Neural cell (in vitro differentiated cells): ENCODE results near the gene KIR3DL1. TPM values are rescaled to one million over a fixed set of nuclear protein-coding genes. Genes with fewer than 3 reads are reported as not detected.

Source experiments
- H2AFZ ChIP-seq: fragments of 200-600, 300-800 bp; sonication (generic), shearing (Covaris generic); 2 replicates; pipeline ENCODE4 v1.6.0; 2014; ENCODE audit warnings: low read depth, mild to moderate bottlenecking, antibody characterized with exemption, low read length, moderate library complexity
- H3F3A ChIP-seq: fragments of 200-600 bp; shearing (Covaris generic); 2 replicates; pipeline ENCODE4 v1.6.1; 2016; ENCODE audit warnings: mild to moderate bottlenecking, moderate library complexity, mixed read lengths, antibody characterized with exemption, low read length; ENCODE audit not compliant: insufficient read depth, poor library complexity, severe bottlenecking
- H3K27ac ChIP-seq: fragments of 200-600, 300-800 bp; sonication (generic), shearing (Covaris generic); 2 replicates; pipeline ENCODE4 v1.5.1; 2014; ENCODE audit warnings: mild to moderate bottlenecking, low read length, moderate library complexity
- H3K27me3 ChIP-seq: fragments of 300-800, 200-600 bp; sonication (generic), shearing (Covaris generic); 2 replicates; pipeline ENCODE4 v1.6.0; 2014; ENCODE audit warnings: mild to moderate bottlenecking, low read depth, low read length, moderate library complexity; ENCODE audit not compliant: insufficient read depth
- H3K36me3 ChIP-seq: fragments of 300-800, 200-600 bp; sonication (generic), shearing (Covaris generic); 2 replicates; pipeline ENCODE4 v1.5.1; 2014; ENCODE audit warnings: mild to moderate bottlenecking, antibody characterized with exemption, low read length, moderate library complexity; ENCODE audit not compliant: insufficient read depth
- H3K4me2 ChIP-seq: fragments of 300-800, 200-600 bp; sonication (generic), shearing (Covaris generic); 2 replicates; pipeline ENCODE4 v1.6.0; 2014; ENCODE audit warnings: mild to moderate bottlenecking, low read length
- H3K4me3 ChIP-seq: fragments of 300-800, 200-600 bp; sonication (generic), shearing (Covaris generic); 2 replicates; pipeline ENCODE4 v1.5.1; 2014; ENCODE audit warnings: mild to moderate bottlenecking, low read length, moderate library complexity
- H3K79me2 ChIP-seq: fragments of 200-600 bp; shearing (Covaris generic); replicated peaks from 2 replicates; pipeline ENCODE4 v1.6.0; 2014; ENCODE audit warnings: mild to moderate bottlenecking, low read length, moderate library complexity; ENCODE audit not compliant: insufficient read depth
- H3K9ac ChIP-seq: fragments of 300-800, 200-600 bp; sonication (generic), shearing (Covaris generic); 2 replicates; pipeline ENCODE4 v1.6.1; 2016; ENCODE audit warnings: mild to moderate bottlenecking, low read length, mixed read lengths
- H3K9me2 ChIP-seq: fragments of 200-600 bp; shearing (Covaris generic); 2 replicates; pipeline ENCODE4 v1.6.1; 2016; ENCODE audit warnings: mild to moderate bottlenecking, low read length, mixed read lengths; ENCODE audit not compliant: insufficient read depth
- H3K9me3 ChIP-seq: fragments of 200-600, 300-800 bp; sonication (generic), shearing (Covaris generic); 2 replicates; pipeline ENCODE4 v1.6.1; 2016; ENCODE audit warnings: mild to moderate bottlenecking, mixed run types, low read length, moderate library complexity, mixed read lengths
- H4K20me1 ChIP-seq: fragments of 200-600 bp; shearing (Covaris generic); 2 replicates; pipeline ENCODE4 v1.6.1; 2016; ENCODE audit warnings: mild to moderate bottlenecking, mixed run types; ENCODE audit not compliant: insufficient read depth
- EP300 ChIP-seq: fragments of 450-650 bp; conservative IDR thresholded peaks from 2 replicates; pipeline ENCODE4 v1.6.1; 2014; ENCODE audit warnings: antibody characterized with exemption, mild to moderate bottlenecking, moderate library complexity; ENCODE audit not compliant: poor library complexity, severe bottlenecking
- EZH2 ChIP-seq: fragments of 200-600, 300-800 bp; shearing (Covaris generic), sonication (generic); IDR thresholded peaks from 2 replicates; pipeline ENCODE4 v1.6.1; 2014; ENCODE audit warnings: antibody characterized with exemption, low read length, borderline replicate concordance, mild to moderate bottlenecking; ENCODE audit not compliant: insufficient read depth, poor library complexity, severe bottlenecking
- MXI1 ChIP-seq: fragments of 450-650 bp; conservative IDR thresholded peaks from 2 replicates; pipeline ENCODE4 v1.6.1; 2014; ENCODE audit warnings: antibody characterized with exemption, mild to moderate bottlenecking; ENCODE audit not compliant: poor library complexity, severe bottlenecking
- POLR2AphosphoS5 ChIP-seq: IDR thresholded peaks from 2 replicates; pipeline ENCODE4 v1.6.1; 2012
- RAD21 ChIP-seq: fragments of 450-650 bp; conservative IDR thresholded peaks from 2 replicates; pipeline ENCODE4 v1.6.1; 2014; ENCODE audit warnings: antibody characterized with exemption, mild to moderate bottlenecking, moderate library complexity
- REST ChIP-seq: IDR thresholded peaks from 2 replicates; pipeline ENCODE4 v1.6.1; 2012; ENCODE audit warnings: borderline replicate concordance
- SMC3 ChIP-seq: fragments of 450-650 bp; conservative IDR thresholded peaks from 2 replicates; pipeline ENCODE4 v1.6.1; 2014; ENCODE audit warnings: antibody characterized with exemption, mild to moderate bottlenecking, moderate library complexity; ENCODE audit not compliant: poor library complexity
- TAF1 ChIP-seq: IDR thresholded peaks from 2 replicates; pipeline ENCODE4 v1.6.1; 2012; ENCODE audit warnings: low read depth
- polyA plus RNA-seq: library from polyadenylated mRNA; depleted of rRNA; stranded (reverse); fragments of >200 nt; gene quantifications from 2 replicates; pipeline ENCODE4 v1.2.3, GENCODE V29; 2014
- TF ChIP-seq, protein P1 (sequence below): fragments of 450-650 bp; IDR thresholded peaks from 2 replicates; pipeline ENCODE4 v1.5.1; 2014; ENCODE audit warnings: antibody characterized with exemption, mild to moderate bottlenecking, moderate library complexity; ENCODE audit not compliant: poor library complexity, severe bottlenecking

Gene KIR3DL1
- polyA plus RNA-seq, 1 donor from 2014 or later, result not detected

DNA sequence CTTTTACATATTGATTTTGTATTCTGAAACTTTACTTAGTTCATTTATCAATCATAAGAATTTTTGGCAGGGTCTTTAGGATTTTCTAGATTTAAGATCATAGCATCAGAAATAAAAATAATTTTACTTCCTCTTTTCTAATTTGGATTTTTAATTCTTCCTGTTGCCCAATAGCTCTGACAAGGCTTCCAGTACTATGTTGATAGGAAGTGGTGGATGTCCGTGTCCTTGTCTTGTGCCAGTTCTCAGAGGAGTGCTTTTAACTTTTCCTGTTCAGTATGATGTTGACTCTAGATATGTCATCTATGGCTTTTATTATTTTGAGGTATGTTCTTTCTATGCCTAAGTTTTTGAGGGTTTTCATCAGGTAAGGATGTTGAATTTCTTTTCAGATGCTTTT is 20.5 kb upstream of the KIR3DL1 start:
- no peaks in the 10 kb centered on the region for H4K20me1 ChIP-seq

GRCh38 chr19:54803410-54803809 is 12.9 kb upstream of the KIR3DL1 start, which contains the start of gene KIR2DL4:
KIR2DL4 (plus strand) TSS chr19:54803610; CDS start chr19:54803652, 42 bp downstream.
- Histone ChIP-seq H3F3A (no peaks in the 10 kb centered on the region), H3K9me2 (no peaks in the 10 kb centered on the region), H3K27ac (no peak within 1 kb of the TSS), H3K4me2 (no peak within 1 kb of the TSS), H4K20me1 (no peaks in the 10 kb centered on the region), H3K79me2 (no peaks in the 10 kb centered on the region), H3K27me3 (no peaks in the 10 kb centered on the region), H2AFZ (no peak within 1 kb of the TSS), H3K36me3 (no peaks in the 10 kb centered on the region), H3K9me3 (no peaks in the 10 kb centered on the region), H3K9ac (no peak within 1 kb of the TSS), H3K4me3 (no peak within 1 kb of the TSS)
- TF ChIP-seq RAD21, result no peak

More for the DNA sequence above, 20.5 kb upstream of the KIR3DL1 start:
- no peaks in the 10 kb centered on the region for H3K79me2 ChIP-seq
- H3K27ac ChIP-seq, result no peak overlapping the region
- H3K9me2 ChIP-seq, result no peaks in the 10 kb centered on the region
- no peak overlapping the region for H2AFZ ChIP-seq
- H3K4me3 ChIP-seq, result no peak overlapping the region
- no peaks in the 10 kb centered on the region for H3K36me3 ChIP-seq
- no peaks in the 10 kb centered on the region for H3K27me3 ChIP-seq
- H3K4me2 ChIP-seq, result no peak overlapping the region
- no peak overlapping the region for H3K9ac ChIP-seq
- no peaks in the 10 kb centered on the region for H3K9me3 ChIP-seq
- H3F3A ChIP-seq, result no peaks in the 10 kb centered on the region
- TF ChIP-seq RAD21 (no peak), SMC3 (no peak), EZH2 (no peak), POLR2AphosphoS5 (no peak), MXI1 (no peak), REST (no peak), TAF1 (no peak), EP300 (no peak)
- TF ChIP-seq, protein P1, sequence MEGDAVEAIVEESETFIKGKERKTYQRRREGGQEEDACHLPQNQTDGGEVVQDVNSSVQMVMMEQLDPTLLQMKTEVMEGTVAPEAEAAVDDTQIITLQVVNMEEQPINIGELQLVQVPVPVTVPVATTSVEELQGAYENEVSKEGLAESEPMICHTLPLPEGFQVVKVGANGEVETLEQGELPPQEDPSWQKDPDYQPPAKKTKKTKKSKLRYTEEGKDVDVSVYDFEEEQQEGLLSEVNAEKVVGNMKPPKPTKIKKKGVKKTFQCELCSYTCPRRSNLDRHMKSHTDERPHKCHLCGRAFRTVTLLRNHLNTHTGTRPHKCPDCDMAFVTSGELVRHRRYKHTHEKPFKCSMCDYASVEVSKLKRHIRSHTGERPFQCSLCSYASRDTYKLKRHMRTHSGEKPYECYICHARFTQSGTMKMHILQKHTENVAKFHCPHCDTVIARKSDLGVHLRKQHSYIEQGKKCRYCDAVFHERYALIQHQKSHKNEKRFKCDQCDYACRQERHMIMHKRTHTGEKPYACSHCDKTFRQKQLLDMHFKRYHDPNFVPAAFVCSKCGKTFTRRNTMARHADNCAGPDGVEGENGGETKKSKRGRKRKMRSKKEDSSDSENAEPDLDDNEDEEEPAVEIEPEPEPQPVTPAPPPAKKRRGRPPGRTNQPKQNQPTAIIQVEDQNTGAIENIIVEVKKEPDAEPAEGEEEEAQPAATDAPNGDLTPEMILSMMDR, result no peak

GRCh38 chr19:54804101-54804500 is 12.2 kb upstream of the KIR3DL1 start:
- H3K27me3 ChIP-seq, result no peaks in the 10 kb centered on the region
- no peaks in the 10 kb centered on the region for H3K9me3 ChIP-seq
- H3K4me2 ChIP-seq, result no peak overlapping the region
- H2AFZ ChIP-seq, result no peak overlapping the region
- no peaks in the 10 kb centered on the region for H3K9me2 ChIP-seq
- no peak overlapping the region for H3K9ac ChIP-seq
- no peak overlapping the region for H3K4me3 ChIP-seq
- no peaks in the 10 kb centered on the region for H3F3A ChIP-seq
- no peak overlapping the region for H3K27ac ChIP-seq
- H4K20me1 ChIP-seq, result no peaks in the 10 kb centered on the region
- no peak for TF ChIP-seq MXI1
- no peak for TF ChIP-seq EZH2
- no peak for TF ChIP-seq REST
- no peak for TF ChIP-seq SMC3
- TF ChIP-seq, protein P1, result no peak
- no peaks in the 10 kb centered on the region for H3K79me2 ChIP-seq
- no peaks in the 10 kb centered on the region for H3K36me3 ChIP-seq
